ENCODE results near the gene SIVA1.
"Not testable (repeated sequence)": the region's sequence is repeated elsewhere in the genome, so short reads cannot be mapped to it uniquely, and the experiment has no call there.

SIVA1 gene

DNA sequence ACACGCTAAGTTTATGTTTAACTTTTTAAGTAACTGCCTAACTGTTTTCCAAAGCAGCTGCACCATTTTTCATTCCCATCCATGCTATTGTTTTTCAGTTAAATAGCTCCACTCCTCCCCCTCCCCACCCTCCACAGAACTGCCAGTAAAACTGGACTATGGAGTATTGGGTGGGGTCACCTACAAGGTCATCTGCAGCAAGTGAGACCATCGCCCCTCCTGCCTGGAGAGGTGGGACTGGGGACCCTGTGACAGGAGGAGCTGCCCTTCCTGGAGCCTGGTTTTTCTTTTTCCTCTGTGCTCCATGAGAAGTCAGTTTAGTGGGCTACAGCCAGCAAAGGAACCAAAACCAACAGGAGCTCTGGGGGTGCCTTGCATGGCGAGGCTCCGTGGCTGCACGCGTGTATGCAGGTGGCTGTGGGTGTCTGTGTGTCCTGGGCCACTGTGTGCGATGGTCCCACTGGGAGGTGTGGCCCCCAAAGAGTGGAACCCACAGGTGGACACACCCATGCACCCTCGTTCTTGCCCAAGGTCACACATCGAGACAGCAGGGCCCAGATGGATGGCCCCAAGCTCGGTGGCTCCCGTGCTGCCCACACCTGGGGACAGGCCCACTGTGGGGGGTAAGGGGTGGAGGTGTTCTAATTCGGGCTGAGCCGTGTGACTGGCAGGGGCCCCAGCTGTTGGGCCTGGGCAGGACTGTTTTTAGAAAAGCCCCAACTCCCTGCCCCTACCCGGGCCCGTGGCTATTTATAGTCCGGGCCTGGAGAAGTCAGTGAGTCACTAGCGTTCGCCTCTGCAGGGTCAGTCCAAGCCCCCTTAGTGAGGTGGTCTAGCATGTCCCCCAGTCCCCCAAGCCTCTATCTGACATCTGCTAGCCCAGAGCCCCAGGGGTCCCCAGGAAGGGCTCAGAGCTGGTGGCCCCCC is 31.2 kb upstream of the SIVA1 start:
- DNase-seq, result no peak

DNA sequence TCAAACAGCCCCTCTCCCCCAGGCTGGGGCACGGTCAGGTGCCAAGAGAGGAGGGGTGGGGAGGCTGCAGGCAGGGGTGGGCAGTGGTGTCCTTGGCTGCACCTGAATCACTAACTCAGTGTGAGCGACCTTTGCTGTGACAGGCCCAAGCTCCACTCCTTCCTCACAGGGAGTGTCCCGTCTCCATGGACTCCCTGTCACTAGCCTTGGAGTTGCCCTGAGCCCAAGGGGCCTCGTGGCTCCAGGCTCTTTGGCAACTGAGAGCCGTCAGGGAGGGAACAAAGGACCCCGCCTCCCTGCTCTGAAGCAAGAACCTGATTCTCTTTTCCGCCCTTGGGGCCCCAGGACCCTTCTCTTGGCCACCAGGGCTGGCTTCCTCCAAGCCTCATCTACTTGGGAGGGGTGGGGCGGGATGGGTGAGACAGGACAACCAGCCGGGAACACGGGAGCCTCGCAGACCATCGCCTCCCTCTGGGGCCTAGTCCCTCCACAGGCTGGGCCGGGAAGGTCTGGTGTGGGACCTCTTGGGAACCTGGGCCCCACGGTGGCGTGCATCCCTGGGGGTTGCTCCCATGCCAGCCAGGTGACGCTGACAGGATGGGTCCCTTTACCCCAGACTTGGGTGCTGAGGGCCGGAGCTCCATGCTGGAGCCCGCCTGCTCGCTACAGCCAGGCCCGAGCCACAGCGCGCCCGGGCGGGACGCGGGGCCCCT is 29.9 kb upstream of the SIVA1 start:
- DNase-seq, result no peak

DNA sequence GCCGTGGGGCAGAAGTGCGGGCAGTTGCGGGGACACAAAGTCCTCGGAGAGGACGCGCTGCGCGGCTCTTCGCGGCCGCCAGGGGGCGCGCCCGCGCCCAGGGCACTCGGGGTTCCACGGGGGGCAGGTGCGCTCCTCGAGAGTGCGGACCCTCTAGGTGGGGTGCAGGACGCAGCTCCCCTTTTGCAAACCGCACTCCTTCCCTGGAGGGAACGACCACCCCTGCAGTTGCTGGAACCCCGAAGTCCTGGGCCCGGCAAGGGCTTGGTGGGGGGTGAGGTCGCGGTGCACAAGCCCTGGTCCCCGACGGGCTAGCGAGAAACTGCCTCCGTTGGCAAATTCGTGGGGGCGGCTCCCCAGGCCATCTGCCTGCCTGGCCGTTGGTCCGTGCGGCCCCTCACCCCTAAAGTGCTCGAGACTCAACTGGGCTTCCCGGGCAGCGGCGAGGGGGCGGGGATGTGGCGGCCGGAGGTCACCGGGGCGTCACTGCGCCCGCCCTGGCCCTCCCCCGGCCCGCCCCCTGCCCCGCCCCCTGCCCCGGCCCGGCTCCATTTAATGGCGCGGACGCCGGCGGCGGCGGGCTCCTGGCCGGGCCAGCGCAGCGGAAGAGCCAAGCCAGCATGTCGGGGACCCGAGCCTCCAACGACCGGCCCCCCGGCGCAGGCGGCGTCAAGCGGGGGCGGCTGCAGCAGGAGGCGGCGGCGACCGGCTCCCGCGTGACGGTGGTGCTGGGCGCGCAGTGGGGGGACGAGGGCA is 29.1 kb upstream of the SIVA1 start, which contains the start of gene ADSS1:
Gene ADSS1 (plus strand): TSS at position 579 of the 756 bp plus-strand sequence. CDS start 42 bp downstream, at position 621.
- DNase-seq, result peak; percentile 66

DNA sequence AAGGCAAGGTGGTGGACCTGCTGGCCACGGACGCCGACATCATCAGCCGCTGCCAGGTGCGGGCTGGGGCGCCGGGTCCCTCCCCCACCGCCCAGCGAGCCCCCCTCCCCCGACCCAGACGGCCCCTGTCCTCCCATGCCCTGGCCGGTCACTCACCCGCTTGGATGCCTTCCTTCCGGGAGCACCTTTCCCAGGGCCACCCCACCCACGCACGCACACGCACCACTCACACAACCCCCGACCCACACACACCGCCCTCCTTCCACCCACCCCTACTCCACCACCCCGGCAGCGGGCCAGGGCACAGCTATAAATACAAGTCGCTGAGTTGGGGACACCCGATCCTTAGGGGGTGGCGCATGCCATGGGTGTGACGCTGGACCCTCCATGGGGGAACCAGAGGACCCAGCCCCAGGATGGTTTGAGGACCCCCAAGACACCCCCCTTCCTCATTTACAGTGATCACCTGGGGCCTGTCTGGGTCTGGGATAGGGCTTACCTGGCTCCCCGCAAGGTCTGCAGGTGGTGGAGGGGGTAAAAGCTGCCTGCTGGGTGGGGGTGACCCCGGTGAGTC is 28.5 kb upstream of the SIVA1 start:
- no peak for DNase-seq

DNA sequence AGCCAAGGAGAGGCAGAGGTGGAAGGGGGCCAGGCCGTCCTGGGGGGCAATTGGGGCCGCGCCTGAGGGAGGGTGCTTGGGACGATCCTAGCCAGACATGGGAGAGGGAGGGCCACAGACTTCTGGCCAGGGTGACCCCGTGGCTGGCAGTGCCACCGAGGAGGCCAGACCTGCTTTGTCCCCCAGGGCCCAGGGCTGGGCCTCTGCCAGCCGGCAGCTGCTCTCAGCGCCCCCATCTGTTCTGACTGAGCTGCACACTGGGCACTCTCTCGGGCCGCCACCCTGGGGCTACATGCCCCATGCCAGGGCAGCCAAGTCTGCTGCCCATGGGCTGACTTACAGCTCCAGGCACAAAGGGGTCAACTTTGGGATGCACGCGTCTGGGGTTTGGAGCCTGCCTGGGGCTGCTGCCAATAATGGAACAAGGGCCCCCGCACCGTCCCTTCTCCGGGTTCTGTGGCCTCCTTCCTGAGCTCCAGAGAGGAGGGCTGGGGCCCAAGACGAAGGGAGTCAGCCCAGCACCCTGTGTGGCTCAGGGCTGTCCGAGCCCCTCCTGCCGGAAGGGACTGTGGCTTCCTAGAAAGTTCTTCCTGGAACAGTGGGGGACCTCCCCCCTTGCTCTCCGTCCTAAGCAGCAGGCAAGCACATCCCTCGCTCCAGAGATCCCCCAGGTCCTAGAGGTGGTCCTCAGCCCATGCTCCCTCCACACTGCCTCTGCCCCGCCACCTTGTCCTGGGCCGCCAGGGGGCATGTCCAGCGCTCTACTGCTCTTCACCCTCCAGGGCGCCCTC is 27.8 kb upstream of the SIVA1 start:
- no peak for DNase-seq

DNA sequence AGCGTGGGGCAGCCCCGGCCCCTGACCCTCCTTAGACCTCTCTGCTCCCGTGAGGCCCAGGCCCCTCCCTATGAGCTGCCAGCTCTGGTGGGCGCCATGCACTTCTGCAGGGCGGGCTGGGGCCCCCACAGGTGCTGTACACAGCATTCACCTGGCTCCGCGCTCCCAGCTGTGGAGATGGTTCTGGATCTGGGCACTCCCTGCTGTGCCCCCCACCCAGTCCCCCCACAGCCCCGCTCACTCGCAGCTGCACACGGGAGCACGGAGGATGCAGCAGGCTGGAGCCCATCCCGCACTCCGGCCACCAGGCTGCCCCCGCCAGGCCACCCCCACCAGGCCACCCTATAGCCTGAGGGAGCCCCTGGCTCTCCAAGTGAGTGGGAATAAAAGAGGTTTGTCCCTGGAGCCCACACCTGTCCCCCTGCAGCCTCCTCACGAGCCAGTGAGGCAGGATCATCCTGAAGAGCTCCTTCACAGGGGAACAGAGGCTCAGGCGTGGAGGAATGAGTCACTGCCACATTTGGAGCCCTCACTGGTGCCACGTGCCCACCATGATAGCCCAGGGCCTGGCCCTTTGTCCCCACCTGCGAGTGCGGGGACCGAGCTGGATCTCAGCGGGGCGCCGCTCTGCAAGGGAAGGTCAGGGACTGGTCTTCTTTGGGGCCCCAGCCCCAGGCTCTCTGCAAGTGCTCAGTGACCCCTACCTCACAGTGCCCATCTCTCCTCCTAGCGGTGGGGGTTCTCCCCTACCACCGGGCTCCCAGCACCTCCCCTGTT is 27.0 kb upstream of the SIVA1 start:
- no peak for DNase-seq

DNA sequence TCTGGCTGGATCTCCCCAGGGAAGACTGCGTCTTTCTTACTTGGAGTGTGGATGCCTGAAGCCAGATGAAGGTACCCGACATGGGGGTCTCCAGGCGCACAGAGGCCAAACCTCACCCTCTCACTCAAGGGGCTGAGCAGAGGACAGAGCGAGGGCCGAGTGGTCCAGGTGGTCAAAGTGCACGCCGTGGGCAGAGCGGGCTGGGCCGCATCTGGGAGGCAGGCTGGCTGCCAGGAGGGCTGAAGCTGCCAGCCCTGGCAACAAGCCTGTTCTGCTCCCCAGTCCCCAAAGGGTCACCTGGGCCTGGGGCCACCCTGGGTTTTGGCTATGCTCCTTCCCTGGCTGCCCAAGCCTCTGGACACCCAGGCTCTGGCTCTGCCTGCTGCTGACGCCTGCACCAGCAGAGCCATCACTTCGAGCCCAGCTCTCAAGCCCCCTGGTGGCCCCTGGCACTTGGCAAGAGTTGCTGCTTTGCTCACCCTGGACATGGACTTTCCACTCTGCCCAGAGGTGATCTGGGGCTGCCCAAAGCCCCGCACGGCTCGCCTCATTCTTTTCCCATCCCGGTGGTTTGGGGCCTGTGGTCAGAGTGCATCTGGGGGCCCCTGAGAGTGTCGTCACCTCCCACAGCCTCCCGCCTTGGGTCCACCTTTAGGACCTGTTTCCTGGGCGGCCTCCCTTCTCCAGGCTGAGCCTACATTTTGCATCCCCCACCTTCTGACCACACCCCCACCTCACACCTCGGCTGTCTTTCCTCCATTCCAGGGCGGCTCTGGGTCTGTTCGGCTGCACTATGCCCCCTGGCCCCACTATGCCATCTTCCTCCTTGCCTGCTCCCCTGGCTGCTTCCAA is 26.1 kb upstream of the SIVA1 start:
- DNase-seq, result no peak

DNA sequence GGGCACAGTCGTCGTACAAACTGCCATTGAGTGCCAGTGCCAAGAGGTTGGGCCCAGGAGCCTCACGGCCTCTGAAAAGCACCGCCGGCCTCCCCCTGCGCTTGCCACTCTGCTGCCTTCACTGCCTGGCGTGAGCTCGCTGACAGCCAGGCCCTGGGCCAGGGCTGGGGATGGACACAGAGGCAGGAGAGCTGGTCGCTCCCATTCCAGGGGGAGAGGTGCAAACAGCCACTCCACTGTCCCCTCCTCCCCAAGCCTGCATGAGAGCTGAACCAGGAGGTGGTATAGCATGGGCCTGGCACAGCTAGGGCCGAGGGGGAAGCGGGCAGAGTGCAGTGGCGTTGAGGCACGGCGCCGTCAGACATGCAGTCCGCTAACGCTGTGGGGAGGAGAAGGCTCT is 24.3 kb upstream of the SIVA1 start:
- DNase-seq, result no peak

DNA sequence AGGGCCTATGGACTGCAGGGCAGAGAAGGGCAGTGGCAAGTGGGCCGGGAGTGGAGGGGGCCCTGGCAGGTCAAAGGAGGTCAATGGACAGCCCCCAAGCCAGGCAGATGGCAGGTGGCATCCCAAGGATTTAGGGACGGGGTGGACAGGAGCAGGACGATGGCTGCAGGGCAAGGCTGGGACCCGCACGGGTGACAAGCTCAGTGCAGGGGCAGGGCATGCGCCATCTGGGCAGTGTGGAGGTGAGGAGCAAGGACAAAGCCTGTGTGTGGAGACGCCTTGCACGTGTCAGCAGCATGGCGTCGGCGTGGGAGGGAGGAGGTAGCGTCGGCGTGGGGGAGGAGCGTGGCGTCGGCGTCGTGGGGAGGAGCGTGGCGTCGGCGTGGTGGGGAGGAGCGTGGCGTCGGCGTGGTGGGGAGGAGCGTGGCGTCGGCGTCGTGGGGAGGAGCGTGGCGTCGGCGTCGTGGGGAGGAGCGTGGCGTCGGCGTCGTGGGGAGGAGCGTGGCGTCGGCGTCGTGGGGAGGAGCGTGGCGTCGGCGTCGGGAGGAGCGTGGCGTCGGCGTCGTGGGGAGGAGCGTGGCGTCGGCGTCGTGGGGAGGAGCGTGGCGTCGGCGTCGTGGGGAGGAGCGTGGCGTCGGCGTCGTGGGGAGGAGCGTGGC is 23.6 kb upstream of the SIVA1 start:
- DNase-seq, result not testable (repeated sequence)

DNA sequence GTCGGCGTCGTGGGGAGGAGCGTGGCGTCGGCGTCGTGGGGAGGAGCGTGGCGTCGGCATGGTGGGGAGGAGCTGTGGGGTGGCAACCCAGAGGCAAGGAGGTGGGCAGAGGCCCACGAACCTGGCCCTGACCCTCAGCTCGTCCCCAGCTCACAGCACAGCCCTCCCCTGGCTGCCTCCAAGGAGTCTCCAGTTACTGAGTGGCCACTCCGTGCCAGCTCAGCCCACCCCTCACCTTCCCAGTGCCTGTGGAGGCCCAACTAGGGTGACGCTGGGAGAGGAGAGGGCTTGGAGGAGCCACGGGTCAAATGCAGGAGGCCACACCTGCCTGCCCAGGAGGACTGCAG is 23.1 kb upstream of the SIVA1 start:
- DNase-seq, result no peak

DNA sequence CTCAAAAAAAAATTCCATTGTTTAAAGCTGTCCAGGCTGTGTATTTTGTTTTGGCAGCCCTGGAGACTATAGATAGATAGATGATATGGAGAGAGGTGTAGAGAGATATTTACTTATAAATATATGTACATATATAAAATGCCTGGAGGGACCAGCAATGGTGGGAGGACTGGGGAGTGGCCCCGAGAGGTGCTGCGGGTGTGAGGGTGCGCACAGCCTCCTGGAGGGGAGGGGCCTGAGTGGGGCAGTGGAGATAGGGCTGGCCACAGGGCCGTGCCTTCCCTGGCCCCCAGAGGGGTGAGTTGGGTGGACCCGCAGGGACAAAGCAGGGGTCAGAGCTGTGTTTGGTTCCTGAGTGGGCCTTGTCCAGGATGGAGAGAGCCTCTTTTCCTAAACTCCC is 22.5 kb upstream of the SIVA1 start:
- no peak for DNase-seq

DNA sequence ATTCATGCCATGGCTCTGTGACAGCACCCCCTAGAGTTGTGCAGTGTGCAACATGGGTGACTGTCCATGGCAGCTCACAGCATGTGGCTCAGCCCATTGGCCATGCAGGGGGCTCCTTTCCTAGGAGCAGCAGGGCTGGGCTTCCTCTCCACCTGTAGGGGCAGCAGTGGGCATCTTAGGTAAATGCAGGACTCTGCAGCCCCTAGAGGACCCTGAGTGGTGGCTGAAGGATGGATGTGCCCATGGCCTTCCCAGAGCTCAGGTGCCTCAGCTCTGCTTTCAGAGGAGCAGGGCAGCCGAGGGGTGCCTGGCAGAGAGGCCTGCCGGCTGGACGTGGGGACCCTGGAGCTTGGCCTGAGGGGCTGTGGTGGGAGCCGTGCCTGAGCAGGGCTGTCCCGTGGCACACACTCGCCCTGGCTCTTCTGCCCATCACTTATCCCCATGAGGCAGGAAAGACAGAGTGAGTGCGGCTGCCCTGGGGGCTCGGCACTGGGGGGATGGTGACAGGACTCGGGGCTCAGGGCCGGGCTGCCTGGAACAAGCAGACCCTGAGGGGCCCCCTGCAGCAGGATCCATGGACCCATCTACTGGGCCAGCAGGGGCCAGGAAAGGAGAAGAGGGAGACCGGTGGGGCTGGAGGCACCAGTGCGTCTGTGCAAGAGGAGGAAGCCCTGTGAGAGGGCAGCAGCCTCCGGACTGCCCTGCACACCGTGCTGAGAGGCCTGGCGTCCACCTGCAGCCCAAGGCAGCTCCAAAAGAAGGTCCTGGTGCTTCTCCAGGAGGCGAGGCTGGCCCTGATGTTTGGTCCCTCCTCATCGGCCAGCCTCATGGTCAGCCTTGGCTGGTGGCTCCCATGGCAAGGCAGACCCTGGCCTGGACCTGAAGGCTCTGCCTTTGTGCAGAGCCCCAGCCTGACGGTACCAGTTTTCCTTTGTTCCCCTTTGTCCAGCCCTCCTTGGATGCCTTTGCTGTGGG is 21.3 kb upstream of the SIVA1 start:
- DNase-seq, result no peak

DNA sequence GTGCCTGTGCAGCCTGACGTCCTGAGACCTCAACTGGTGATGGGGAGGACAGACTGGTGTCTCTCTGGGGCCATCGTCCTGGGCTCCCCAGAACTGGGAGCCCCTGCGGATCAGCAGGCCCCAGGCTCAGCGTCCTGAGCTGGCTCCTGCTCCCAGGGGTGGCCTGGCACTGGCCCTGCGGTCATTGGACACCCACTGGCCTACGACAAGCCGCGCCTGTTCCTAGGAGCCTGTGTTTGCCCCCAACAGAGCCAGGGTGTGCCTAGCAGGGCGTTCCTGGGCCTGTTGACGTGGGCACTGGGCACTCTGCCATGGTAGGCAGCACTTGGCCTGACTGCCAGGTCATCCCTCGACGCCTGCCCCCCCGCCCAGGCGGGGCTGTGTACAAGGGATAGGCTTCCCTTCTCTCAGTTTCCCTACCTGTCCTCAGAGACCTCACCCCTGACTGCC is 20.6 kb upstream of the SIVA1 start:
- no peak for DNase-seq

DNA sequence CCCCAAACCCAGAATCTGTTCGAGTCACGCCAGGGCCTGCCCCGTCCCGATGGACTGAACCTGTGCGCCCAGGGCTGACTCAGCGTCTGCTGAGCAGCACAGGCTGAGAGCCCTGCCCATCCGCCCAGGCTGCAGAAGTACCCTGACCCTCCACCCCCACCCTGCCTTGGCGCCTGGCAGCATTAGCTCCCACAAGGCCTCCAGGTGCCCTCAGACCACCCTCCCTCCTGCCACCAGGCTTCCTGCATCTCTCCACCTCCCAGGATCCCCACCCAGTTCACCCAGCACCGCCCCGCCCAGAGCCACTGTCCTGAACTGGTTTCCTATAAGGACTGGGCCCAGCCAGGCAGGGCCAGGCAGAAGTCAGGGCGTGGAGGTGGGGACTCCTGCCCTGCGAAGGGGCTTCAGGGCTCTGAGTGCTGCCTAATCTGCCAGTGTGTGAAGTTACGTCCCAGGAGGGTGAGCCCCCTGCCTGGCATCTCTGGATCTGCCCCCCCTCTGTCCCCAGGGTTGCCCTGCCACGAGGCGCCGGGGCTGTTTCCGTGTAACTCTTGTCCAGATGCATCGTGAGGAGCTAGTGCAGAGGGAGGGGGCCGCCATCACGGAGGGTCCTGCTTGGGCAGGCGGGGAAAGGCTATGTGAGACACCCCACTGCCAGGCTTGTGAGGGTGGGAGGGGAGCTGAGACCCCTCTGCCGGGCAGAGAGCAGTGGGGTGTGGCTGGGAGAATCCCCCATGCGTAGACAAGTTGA is 19.8 kb upstream of the SIVA1 start:
- no peak for DNase-seq

DNA sequence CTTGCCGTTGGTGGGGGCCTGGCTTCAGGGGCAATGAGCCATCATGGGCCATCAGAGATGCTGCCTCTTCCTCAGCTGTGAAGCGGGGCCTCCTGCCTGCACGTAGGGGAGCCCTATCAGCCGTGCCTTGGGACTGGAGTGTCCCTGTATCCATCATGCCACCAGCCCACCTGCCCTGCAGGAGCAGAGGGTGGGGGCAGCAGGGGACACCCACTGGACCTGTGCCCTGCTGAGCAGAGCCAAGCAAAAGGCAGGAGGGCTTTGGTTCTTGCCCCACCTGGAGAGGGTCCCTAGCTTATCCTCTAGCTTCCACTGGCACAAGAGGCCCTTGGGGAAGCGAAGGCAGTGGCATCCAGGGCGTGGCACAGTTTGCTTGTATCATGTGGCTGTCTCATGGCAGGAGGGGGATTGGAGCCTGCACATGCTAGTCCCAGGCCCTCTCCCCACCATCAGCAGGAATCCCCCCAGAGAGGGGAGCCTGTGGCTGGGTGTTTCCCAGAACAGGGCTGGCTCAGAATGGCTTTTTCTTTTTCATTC is 18.8 kb upstream of the SIVA1 start:
- no peak for DNase-seq

DNA sequence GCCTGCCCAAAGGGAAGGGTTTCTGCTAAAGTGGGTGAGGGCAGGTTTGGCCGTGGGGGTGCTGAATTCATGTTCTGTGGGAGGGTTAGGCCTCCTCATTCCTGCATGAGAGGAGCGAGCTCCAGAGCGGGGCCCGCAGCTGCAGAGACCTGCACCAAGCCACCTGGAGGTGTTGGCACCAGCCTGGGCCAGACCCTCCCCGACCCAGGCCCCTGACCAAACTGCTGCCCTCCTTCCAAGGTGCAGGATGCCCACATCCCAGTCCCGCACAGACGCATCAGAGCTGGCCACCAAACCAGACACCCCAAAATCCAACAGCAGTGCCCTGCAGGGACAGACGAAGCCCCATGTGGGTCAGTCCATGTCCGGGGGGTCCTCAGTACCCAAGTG is 18.4 kb upstream of the SIVA1 start:
- no peak for DNase-seq

DNA sequence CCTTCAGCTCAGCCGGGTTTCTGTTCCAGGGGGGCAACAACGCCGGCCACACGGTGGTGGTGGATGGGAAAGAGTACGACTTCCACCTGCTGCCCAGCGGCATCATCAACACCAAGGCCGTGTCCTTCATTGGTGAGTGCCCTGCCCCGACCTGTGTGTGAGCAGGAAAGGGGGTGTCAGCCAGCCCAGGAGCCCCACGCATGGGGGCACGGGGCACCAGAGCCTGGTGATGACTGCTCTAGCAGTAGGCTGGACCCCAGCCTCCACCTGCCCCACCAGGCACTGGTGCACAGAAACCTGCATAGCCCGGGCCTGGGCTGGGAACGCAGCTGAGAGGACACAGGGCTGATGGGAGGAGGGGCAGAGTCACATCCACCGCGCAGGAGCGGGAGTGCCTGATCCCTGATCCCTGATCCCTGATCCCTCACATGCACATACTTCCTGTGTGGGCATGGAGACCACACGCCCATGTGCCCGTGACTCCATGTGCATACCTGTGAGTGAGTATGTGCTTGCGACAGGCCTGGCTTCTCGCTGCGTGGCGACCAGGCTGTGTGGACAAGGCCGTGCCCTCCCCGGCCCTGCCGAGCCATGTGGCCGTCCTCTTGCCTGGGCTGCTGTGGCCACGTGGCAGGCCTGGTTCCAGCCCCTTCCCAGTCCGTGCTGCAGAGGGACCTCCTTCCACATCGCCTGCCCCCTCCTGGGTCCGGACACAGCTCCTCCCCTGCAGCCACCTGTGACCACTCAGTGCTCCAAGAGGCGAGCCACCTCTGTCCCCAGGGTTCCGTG is 17.8 kb upstream of the SIVA1 start:
- DNase-seq, result no peak
